Fibroblast of peridontal ligament (primary cell): Measurements from ENCODE around the gene C19orf38.
"Not testable (repeated sequence)": the region's sequence is repeated elsewhere in the genome, so short reads cannot be mapped to it uniquely, and the experiment has no call there.

Experiments used
- DNase-seq: peaks from one replicate; pipeline ENCODE4 v3.0.0-alpha.2; 2010; ENCODE audit errors: extremely low read depth

C19orf38 gene

DNA sequence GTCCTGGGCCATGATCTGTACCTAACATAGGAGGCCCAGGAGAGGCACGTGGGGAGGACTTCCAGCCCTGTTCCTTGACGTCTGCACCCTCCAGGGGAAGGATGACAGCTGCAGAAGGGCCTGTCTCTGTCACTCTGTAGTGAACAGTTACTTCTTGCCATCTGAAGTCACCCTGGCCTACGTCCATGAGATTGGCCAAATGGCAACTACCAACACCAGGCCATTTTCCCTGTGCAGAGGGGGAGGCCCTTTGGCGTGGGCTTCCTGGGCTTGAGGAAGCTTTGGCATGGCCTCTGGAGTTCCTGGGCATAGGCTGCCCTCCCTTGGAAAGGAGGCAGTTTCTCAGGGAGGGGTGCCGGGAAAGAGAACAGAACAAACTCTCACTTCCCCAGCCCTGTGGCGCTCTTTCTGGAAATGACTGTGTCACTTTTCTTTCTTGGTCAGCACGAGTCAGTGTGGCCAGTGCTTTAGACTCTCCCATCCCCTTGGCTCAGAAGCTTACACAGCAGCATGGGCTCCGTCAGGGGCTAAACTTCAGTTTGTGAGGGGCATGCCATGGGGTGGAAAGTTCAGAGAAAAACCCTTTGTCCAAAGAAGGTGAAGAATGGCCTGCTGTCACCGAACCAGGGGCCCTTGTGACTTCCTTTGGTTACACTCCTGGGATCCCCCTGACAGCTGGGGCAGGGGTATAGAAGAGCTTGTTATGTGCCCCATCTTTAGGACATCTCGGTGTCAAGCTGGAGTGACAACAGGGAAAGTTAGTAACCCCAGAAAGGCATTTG, 28.4 kb downstream of the C19orf38 start:
- no peak for DNase-seq

DNA sequence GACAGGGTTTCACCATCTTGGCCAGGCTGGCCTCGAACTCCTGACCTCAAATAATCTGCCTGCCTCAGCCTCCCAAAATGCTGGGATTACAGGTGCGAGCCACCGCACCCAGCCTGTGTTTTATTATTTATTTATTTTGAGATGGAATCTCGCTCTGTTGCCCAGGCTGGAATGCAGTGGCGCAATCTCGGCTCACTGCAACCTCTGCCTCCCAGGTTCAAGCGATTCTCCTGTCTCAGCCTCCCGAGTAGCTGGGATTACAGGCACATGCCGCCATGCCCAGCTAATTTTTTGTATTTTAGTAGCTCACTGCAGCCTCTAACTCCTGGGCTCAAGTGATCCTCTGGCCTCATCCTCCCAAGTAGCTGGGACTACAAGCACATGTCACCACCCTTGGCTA, 29.4 kb downstream of the C19orf38 start:
- DNase-seq, result not testable (repeated sequence)

DNA sequence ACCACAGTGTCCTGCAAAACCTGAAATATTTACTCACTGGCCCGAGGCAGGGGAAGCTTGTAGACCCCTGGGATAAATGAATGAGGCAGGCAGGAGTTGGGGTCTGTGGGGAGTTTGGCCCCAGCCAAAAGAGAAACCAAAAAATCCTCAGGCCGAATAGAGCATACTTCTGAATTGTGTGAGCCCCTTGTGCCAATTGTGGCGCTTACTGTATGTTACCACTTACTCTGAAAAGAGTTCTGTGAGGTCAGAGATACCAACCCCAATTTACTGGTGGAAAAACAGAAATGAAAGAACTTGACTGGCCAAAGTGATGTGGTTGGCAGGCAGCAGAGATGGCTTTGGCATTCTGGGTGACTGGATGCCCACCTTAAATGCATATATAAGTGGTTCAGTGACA, 30.0 kb downstream of the C19orf38 start:
- peak; percentile 52 for DNase-seq

DNA sequence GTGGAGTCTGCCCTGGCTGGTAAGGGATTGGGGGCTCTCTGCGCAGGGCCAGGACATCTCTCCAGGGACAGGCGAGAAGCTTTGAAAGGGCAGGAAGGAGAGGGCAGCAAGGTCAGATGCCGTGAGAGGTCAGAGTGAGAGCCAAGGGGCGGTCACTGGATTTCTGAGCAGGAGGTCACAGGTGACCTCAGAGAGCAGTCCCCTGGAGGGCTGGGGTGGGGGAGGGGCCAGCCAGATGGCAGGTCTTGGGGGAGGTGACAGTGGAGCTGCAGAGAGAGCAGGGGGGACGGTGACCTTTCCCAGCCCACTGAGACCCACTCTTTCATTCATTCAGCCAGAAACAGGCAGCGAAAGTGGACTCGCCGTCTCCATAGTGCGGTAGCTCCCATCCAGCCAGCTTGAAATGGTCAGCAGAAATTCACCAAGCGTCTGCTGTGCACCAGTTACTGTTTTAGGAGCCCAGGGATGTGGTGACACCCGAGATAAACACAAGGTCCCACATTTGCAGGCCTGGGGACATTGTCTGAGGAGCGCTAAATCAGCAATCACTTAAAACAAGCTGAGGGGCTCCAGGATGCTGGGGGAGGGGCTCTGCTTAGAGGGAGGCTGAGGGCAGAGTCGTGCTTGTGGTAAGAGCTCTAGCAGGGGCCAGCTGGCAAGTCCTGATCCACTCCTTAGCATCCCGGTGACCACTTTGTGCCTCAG, 33.3 kb downstream of the C19orf38 start:
- no peak for DNase-seq

DNA sequence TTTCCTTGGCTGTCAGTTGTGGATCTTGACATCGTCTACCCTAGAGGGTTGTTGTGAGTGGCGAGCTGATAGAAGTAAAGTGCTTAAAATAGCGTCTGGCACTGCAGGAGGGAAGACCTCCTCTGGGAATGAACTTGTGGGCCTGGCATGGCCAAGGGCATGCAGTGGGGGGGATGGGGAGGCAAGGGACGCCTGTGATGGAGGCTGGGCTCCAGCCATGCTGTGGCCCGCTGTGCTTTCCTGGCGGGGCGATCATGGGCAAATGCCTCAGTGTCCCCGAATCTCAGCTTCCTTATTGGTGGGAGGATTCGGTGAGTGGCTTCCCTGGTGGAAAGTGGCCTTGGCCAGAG, 33.9 kb downstream of the C19orf38 start:
- no peak for DNase-seq

DNA sequence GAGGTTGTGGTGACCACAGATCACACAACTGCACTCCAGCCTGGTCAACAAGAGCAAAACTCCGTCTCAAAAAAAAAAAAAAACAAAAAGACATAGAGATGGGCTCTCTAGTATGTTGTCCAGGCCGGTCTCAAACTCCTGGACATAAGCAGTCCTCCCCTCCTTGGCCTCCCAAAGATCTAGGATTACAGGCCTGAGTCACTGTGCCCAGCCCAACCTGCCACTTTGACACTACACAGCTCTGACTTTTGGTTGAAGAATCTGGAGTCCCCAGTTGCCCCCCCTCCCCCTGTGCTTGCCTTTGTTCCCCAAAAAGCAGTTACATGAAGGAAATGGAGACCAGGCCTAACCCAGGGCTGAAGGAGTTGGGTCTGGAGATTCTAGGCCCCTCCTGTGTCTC, 36.1 kb downstream of the C19orf38 start:
- peak; percentile 69 for DNase-seq

DNA sequence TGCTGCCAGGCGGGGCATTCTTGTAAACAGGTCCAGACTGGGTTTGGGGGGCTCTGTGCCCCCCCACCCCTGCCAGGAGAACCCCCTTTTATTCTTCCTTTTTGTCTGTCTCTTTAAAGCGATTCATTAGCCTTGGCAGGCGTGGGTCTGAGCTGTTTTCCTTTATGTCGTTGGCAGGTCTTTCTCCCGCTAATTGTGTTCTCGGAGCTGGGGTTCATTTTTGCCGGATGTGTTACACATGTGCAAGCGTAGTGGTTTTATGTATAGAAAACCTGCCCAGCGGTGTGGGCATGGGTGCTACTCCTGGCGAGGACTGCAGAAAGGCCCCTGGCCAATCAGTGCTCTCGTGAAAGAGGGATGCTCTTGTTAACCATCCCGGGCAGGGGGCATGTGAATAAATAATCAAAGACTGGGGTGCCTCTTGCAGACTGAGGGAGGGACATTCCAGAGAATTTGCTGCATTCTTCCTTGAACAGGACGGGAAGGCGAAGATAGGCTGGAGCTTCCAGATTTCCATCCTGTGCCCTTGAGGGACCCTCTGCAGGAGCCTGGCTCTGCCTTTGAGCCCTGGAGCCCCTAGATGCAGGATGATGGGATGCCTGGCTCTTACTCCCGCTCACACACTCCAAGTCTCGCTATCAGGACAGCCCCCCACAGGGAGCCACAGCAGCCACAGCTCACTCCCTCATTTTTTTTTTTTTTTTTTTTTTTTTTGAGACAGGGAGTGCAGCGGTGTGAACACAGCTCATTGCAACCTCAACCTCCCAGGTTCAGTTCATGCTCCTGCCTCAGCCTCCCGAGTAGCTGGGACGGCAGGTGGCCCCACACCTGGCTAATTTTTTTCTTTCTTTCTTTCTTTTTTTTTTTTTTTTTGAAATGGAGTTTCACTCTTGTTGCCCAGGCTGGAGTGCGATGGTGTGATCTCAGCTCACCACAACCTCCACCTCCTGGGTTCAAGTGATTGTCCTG, 37.3 kb downstream of the C19orf38 start:
- no peak for DNase-seq

DNA sequence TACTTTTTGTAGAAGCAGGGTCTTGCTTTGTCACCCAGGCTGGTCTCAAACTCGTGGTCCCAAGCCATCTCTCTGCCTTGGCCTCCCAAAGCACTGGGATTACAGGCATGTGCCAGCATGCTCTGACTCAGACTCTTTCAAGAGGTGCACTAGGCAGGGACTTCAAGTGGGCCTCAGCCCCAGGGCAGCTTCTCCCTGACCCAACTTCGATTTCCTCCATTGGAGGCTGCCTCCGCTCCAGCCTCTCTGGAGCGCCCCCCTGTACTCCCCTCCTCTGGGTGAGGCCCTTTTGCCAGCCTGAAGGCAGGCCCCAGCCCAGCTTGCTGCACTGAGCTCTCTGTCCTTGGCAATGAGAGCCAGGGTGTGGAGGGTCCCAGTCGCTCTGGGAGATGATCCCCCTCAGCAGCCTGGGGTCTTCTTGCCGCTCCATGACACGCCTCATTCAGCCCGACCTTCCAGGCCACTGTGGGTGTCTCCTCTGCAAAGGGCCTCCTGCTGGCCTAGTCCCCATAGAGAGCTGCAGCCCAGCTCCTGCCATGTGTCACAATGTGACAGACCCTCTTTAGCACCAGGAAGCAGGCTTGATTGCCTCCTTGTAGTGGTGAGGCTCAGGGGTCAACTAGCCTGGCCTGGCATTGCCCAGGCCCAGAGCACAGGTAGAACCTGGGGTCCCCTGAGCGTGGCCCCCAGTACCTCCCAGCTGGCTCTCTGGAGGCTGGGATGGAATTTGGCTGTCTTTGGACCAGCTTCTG, 39.6 kb downstream of the C19orf38 start:
- DNase-seq, result no peak

DNA sequence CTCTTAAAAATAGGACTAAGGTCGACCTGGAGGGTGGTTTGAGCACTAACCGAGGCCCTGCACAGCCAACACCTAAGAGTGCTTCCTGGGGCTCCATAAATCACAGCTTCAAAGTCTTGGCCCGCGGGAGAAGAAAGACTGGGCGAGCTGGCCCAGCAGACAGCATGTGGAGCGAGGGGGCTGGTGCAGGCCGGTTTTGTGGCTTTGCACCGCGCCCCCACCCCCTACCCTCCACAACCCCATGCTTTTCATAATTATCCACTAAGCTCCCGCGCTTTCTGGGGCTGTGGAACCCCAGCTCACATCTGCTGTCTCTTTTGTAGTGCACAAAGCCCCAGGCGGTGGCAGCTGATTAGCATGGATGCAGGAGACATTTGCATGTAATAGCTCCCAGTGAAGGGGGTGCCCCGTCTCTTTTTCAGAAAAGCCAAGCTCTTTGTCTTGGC, 40.2 kb downstream of the C19orf38 start:
- DNase-seq, result no peak

DNA sequence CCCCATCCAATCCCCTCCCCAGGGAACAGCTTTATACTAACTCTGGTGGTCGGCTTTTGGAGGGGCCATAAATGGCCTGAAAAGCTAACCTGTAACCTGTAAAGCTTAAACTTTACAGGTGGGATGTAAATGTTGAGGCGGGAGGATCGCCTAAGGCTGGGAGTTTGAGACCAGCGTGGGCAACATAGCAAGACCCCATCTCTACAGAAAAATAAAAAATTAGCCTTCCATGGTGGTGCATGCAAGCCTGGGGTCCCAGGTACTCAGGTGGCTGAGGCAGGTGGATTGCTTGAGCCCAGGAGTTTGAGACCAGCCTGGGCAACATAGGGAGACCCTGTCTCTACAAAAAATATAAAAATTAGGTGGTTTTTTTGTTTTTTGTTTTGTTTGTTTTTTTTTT, 41.7 kb downstream of the C19orf38 start:
- no peak for DNase-seq

DNA sequence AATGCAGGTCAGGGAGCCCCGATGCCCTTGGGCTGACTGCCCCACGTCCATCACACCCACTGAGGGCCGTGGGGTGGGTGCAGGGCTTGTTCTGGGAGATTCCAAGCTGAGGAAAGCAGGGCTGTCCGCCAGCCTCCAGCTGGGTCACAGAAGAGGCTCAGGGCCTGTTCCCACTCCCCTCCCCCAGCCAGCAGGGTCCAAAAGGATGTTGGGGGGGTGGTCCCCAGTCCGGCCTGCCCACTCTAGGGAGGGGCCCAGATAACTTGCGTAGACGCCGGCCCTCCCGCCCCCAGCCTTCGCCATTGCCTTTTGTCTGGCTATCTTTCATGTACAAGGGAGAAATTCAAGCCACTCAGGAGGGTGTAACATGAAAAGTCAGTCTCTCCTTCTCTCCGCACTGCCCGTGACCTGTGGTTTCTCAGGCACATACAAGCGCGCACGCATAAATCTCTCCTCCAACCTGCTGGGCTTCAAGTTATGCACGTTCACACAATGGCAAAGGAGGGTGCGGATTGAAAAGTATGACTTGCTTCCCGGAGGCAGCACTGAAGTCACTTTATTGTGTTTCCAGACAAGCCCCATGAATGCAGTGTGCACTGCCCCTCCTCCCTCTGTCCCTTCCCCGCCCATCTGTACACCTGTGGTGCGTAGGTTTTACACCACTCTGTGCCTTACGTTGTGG, 43.3 kb downstream of the C19orf38 start:
- no peak for DNase-seq

DNA sequence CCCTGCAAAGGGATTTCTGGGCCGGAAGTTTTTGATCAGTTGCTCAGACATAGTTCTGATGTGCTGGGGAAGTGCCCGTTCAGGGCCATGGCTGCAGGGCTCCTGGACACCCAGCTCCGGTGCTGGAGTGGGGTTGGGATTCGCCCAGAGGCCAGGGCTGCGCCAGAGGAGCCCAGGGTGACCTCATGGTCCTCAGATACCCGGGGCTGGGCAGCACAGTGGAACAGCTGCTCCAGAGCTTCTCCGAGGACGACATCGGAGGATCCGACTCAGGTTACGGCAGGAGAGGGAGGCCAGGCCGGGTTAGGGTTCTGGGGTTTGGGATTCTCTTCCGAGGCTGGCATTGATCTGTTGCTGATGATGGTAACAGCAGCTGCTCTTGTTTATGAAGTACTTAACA, 44.0 kb downstream of the C19orf38 start:
- DNase-seq, result no peak

DNA sequence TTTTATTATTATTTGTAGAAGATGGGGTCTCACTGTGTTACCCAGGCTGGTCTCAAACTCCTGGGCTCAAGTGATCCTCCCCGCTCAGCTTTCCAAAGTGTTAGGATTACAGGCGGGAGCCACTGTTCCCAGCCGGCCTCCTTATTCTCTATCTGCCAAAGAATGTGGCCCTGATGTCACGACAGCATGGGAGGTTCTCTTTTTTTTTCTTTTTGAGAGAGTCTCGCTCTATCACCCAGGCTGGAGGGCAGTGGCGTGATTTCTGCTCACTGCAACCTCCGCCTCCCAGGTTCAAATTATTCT, 46.6 kb downstream of the C19orf38 start:
- DNase-seq, result no peak

DNA sequence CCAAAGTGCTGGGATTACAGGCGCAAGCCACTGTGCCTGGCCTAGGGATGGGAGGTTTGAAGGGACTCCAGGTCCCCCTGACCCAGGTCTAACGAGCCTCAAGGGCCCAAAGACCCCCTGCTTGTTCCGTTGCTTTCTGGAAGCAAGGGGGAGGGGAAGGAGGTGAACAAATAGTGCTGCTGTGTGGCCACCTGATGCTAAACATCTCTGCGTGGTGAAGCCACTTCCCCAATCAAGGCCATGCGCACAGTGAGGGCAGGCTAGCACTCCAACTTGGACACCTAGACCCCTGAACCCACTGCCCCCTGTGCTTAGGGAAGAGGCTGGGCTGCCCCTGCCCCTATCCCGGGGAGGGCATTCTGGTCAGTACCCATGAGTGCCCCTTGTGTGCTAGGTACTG, 47.1 kb downstream of the C19orf38 start:
- DNase-seq, result no peak

DNA sequence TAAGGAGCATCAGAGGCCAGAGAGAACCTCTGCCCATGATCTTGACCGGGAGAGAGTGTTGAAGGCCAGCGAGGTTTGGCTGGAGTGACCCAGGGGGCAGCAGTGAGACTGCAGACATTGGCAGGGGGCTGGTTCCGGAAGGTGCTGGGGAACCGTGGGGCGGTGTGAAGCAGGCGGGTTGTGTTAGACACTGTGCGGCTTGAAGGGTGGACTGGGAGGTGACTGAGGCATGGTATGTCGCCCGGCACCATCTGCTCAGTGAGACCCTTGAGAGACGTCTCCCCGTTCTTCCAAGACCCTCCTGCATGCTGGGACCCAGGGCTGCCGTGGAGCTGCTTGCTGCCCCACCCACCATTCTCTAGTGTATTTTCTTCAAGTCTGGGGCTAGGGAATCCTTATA, 47.7 kb downstream of the C19orf38 start:
- no peak for DNase-seq

DNA sequence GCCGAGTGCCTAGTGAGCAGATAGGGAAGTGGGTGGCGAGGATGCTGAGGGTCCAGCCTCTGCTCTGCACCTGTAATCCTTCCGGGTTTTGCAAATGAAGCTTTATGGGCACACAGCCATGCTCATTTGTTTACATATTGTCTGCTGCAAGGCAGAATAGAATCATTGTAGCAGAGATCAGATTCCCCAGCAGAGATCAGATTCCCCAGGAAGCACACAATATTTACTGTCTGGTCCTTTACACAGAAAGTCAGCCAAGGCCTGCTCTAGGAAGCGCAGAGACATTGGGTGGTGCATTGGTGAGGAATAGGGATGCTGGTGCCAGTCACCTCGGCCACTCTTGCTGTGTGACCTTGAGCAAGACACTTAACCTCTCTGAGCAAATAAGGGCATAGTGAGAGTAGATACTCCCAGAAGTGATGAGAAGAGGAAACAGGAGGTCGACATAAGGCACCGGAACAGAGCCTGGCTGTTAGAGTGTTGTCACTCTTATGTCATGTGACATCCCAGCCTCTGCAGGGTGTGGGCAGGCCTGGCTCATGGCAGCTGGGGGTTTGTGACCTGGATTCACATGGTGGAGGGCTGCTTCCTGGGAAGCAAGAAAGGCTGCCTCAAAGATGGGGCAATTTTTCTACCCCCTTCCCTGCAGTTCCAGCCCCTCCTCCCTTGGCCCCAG, 48.8 kb downstream of the C19orf38 start:
- peak; percentile 28 for DNase-seq

DNA sequence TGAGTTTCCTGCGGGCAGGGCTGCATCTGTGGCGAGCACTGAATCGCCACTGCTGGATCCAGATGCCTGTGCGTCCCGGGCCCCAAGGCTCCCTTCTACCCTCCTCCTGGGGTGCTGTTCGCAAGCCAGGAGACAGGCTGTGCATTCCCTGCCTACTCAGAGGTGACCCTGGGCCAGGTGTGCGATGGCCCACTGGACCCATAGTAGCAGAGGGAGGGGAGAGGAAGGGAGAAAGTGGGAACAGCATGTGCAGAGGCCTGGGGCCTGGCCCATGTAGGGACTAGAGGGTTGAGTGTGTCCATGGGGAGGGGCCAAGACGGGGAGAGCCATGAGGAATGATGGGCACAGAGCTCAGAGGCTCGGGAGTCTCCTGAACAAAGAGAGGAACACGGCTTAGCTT, 50.4 kb downstream of the C19orf38 start:
- no peak for DNase-seq

DNA sequence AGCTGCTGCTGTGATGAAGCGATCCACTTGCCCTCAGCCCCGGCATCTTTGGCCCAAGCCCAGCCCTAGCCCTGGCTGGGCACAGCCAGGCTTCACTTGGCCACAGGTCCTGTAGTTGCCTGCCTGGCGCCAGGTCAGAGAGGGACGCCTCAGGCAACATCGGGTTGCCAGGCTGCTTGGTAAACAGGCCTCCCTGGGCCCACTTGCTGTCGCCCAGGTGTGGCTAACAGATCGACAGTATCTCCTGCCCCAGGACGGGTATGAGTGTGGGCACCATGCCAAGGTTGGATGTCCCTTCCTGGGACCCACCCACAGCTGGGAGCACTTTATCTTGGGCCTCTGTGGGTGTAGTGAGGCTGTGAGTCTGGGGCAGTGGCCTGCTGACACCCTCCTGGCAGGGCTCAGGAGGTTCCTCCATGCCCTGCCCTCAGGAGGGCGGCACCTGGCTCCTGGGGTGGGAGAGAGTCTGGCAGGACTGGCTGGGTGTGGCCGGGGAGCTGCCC, 51.0 kb downstream of the C19orf38 start:
- DNase-seq, result no peak

DNA sequence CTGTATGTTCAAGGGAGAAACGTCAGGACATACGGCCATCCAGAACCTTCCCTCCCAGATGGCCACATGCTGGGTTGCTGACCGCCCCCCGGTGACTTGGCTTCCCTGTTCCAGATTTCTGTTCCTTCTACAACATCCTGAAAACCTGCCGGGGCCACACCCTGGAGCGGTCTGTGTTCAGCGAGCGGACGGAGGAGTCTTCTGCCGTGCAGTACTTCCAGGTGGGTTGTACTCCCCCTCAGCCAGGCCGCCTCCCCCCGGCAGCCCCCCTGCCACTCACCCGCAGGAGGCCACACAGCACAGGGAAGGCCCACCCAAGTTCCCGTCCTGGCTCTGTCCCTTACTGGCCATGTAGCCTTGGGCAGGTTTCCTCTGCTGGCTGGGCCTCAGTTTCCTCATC, 59.7 kb downstream of the C19orf38 start:
- no peak for DNase-seq

DNA sequence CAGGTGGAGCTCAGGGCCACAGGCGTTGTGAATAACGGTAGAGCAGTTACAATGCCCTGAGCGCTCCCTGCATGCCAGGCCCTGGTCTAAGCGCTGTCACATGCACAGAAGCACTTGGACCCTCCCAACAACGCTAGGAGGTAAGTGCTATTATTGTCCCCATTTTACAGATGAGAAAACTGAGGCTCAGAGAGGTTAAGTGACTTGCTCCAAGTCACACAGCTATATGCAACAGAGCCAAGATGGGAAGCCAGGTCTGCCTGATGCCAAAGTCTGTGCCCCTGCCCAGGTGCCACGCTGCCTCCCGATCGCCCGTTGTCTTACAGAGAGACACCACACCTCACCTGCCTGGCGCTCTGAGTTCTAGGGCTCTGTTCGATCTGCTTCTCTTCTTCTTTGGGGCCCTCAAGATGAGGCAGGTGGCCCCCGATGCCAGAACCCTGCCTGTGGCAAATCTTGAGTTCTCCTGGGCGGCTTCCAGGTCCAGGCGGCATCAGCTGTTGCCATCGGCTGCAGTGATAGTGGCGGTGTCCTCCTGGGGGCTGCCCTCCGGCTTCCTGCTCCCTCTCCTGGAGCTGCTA, 60.3 kb downstream of the C19orf38 start:
- no peak for DNase-seq
